Activated effector memory CD4-positive, alpha-beta T cell treated with Interleukin-2 at 50 U/mL for 16 hours (primary cell): Measurements from ENCODE around the gene NPEPPS.

Experiments
- DNase-seq: peaks from one replicate; pipeline ENCODE4 v3.0.0-alpha.2; 2020

NPEPPS gene

GRCh38 chr17:47669081-47669480, 138.2 kb downstream of the NPEPPS start:
- DNase-seq: no peak

GRCh38 chr17:47670064-47670463, 139.2 kb downstream of the NPEPPS start:
- no peak for DNase-seq
